IMR-90 (cell line): ENCODE results near the gene KAZN. TPM values are rescaled to one million over a fixed set of nuclear protein-coding genes. Genes with fewer than 3 reads are reported as not detected.

Experiments used
- ATAC-seq: fragments of 200-7000 bp; cut with Tn5 transposase; 2 replicates; pipeline ENCODE4 v1.9.1; 2020; ENCODE audit warnings: low read depth, mild to moderate bottlenecking, moderate library complexity
- BruUV-seq: library from RNA; stranded (reverse); fragments of 400-500 nt; replicated peaks from 2 replicates; lab custom pipeline; 2021; lab: Mats Ljungman, UMichigan
- CTCF ChIA-PET: fragments of 300-600 bp; formaldehyde crosslinking; extraction: SDS; loops from one replicate; lab custom pipeline; 2021; ENCODE audit warnings: antibody characterized with exemption; lab: Yijun Ruan, JAX
- POLR2A ChIA-PET: fragments of 300-600 bp; sonication (Branson Sonifier 250); formaldehyde crosslinking; loops from one replicate; lab custom pipeline; 2022; ENCODE audit warnings: antibody characterized with exemption; ENCODE audit not compliant: unreplicated experiment; lab: Charles Lee
- DNase-seq: peaks from one replicate; pipeline ENCODE4 v3.0.0; 2013
- H2AFZ ChIP-seq: replicated peaks from 2 replicates; pipeline ENCODE3; 2013; ENCODE audit warnings: low read length, mild to moderate bottlenecking; ENCODE audit not compliant: poor library complexity
- H2AK5ac ChIP-seq: 2 replicates; pipeline ENCODE4 v1.6.1; 2013; ENCODE audit warnings: low read depth, low read length, inconsistent platforms
- H2AK9ac ChIP-seq: replicated peaks from 2 replicates; pipeline ENCODE3; 2013; ENCODE audit warnings: mild to moderate bottlenecking, low read depth, low read length, moderate library complexity; ENCODE audit not compliant: poor library complexity
- H2BK120ac ChIP-seq: 2 replicates; pipeline ENCODE4 v1.6.1; 2013; ENCODE audit warnings: low read depth, low read length, inconsistent platforms
- H2BK15ac ChIP-seq: 3 replicates; pipeline ENCODE4 v1.6.1; 2013; ENCODE audit warnings: low read depth, low read length, inconsistent platforms
- H2BK20ac ChIP-seq: 2 replicates; pipeline ENCODE4 v1.6.1; 2013; ENCODE audit warnings: low read depth, mild to moderate bottlenecking, inconsistent platforms, low read length, moderate library complexity
- H2BK5ac ChIP-seq: 2 replicates; pipeline ENCODE4 v1.6.1; 2013; ENCODE audit warnings: mild to moderate bottlenecking, low read depth, low read length, inconsistent platforms; ENCODE audit not compliant: poor library complexity, severe bottlenecking
- H3K14ac ChIP-seq: replicated peaks from 2 replicates; pipeline ENCODE4 v1.6.1; 2013; ENCODE audit warnings: low read depth, low read length, inconsistent platforms
- H3K18ac ChIP-seq: 2 replicates; pipeline ENCODE4 v1.6.1; 2013; ENCODE audit warnings: low read depth, low read length, control low read depth
- H3K23ac ChIP-seq: 2 replicates; pipeline ENCODE4 v1.6.1; 2013; ENCODE audit warnings: low read depth, low read length, inconsistent platforms
- H3K27ac ChIP-seq: 2 replicates; pipeline ENCODE4 v1.5.1; 2013; ENCODE audit warnings: mild to moderate bottlenecking, control low read depth, low read length; ENCODE audit not compliant: insufficient read depth
- H3K27me3 ChIP-seq: 2 replicates; pipeline ENCODE4 v1.6.1; 2013; ENCODE audit warnings: low read length; ENCODE audit not compliant: control insufficient read depth, insufficient read depth
- H3K36me3 ChIP-seq: 2 replicates; pipeline ENCODE4 v1.6.1; 2013; ENCODE audit warnings: low read length, mixed read lengths; ENCODE audit not compliant: control insufficient read depth, insufficient read depth
- H3K4ac ChIP-seq: 2 replicates; pipeline ENCODE4 v1.6.1; 2013; ENCODE audit warnings: low read depth, low read length, inconsistent platforms
- H3K4me1 ChIP-seq: 2 replicates; pipeline ENCODE4 v1.6.1; 2013; ENCODE audit warnings: low read length, mixed read lengths; ENCODE audit not compliant: control insufficient read depth, insufficient read depth
- H3K4me2 ChIP-seq: 2 replicates; pipeline ENCODE4 v1.6.1; 2013; ENCODE audit warnings: low read depth, mild to moderate bottlenecking, control low read depth, low read length, moderate library complexity
- H3K4me3 ChIP-seq: 2 replicates; pipeline ENCODE4 v1.5.1; 2013; ENCODE audit warnings: low read depth, mild to moderate bottlenecking, control low read depth, low read length, moderate library complexity; ENCODE audit not compliant: insufficient read depth
- H3K56ac ChIP-seq: 2 replicates; pipeline ENCODE4 v1.6.1; 2013; ENCODE audit warnings: low read length, inconsistent platforms; ENCODE audit not compliant: insufficient read depth; ENCODE audit errors: extremely low read depth
- H3K79me1 ChIP-seq, 2 experiments: 2 replicates each; pipeline ENCODE4 v1.6.1; 2013; ENCODE audit warnings: low read length in 2 of 2, inconsistent platforms in 1 of 2, low read depth in 1 of 2
- H3K9ac ChIP-seq: 2 replicates; pipeline ENCODE4 v1.6.1; 2013; ENCODE audit warnings: low read depth, low read length, control low read depth
- H3K9me1 ChIP-seq: 2 replicates; pipeline ENCODE4 v1.6.1; 2013; ENCODE audit warnings: low read length, inconsistent platforms; ENCODE audit not compliant: insufficient read depth
- H3K9me3 ChIP-seq: 2 replicates; pipeline ENCODE4 v1.6.1; 2013; ENCODE audit warnings: low read length; ENCODE audit not compliant: control insufficient read depth, insufficient read depth
- H4K20me1 ChIP-seq: 2 replicates; pipeline ENCODE4 v1.6.1; 2013; ENCODE audit warnings: low read length, inconsistent platforms; ENCODE audit not compliant: insufficient read depth
- H4K5ac ChIP-seq: 2 replicates; pipeline ENCODE4 v1.6.1; 2013; ENCODE audit warnings: mild to moderate bottlenecking, low read depth, low read length, control low read depth
- H4K8ac ChIP-seq, 2 experiments: 2 replicates each; pipeline ENCODE4 v1.6.1; 2013; ENCODE audit warnings: low read depth in 2 of 2, low read length in 2 of 2, control low read depth in 1 of 2, inconsistent platforms in 1 of 2
- H4K91ac ChIP-seq: 2 replicates; pipeline ENCODE4 v1.6.1; 2013; ENCODE audit warnings: low read depth, low read length, inconsistent platforms; ENCODE audit not compliant: insufficient read depth
- BHLHE40 ChIP-seq: fragments of 150-350 bp; IDR thresholded peaks from 2 replicates; pipeline ENCODE4 v1.6.1; 2016; ENCODE audit warnings: mild to moderate bottlenecking, low read depth, low read length
- CEBPB ChIP-seq: IDR thresholded peaks from 2 replicates; pipeline ENCODE4 v1.6.1; 2012; ENCODE audit warnings: low read depth, low read length, improper control_type of control experiment
- MAFK ChIP-seq: IDR thresholded peaks from 2 replicates; pipeline ENCODE4 v1.6.1; 2012; ENCODE audit warnings: low read depth, low read length, improper control_type of control experiment
- MAZ ChIP-seq: IDR thresholded peaks from 2 replicates; pipeline ENCODE4 v1.6.1; 2012; ENCODE audit warnings: low read depth, mild to moderate bottlenecking, low read length, improper control_type of control experiment, moderate library complexity, borderline replicate concordance
- MXI1 ChIP-seq: IDR thresholded peaks from 2 replicates; pipeline ENCODE4 v1.6.1; 2012; ENCODE audit warnings: low read depth, mild to moderate bottlenecking, low read length, moderate library complexity, borderline replicate concordance
- NFE2L2 ChIP-seq: fragments of 150-350 bp; IDR thresholded peaks from 2 replicates; pipeline ENCODE4 v1.6.1; 2016; ENCODE audit warnings: low read depth, mild to moderate bottlenecking, low read length
- RFX5 ChIP-seq: IDR thresholded peaks from 2 replicates; pipeline ENCODE4 v1.8.0; 2012; ENCODE audit warnings: low read depth, mild to moderate bottlenecking, low read length, moderate library complexity
- WGBS, 2 experiments: methylation state at CpG; one replicate each; pipeline versions ENCODE4 v1.1.5 to v1.1.7; 2013; ENCODE audit warnings: missing lambda C conversion rate in 2 of 2; ENCODE audit not compliant: insufficient read length in 1 of 2; ENCODE audit errors: extremely low coverage in 2 of 2; 5-methylcytosine and 5-hydroxymethylcytosine counted together
- dilution Hi-C: fragments of 300-500 bp; cut with HindIII; formaldehyde crosslinking; loops from one replicate; pipeline ENCODE4 v1.14.3; 2018; ENCODE audit warnings: low sequenced_read_pairs; ENCODE audit not compliant: unreplicated experiment
- in situ Hi-C: fragments of 300-500 bp; cut with MboI; formaldehyde crosslinking; loops from 3 replicates; pipeline ENCODE4 v1.14.3; 2019; ENCODE audit warnings: low sequenced_read_pairs, inconsistent platforms, mixed read lengths
- intact Hi-C: fragments of 100-400 bp; cut with micrococcal nuclease; formaldehyde crosslinking; loops from 2 replicates; pipeline ENCODE4 v1.10.0; 2022
- polyA plus RNA-seq, 3 experiments: library from polyadenylated mRNA; depleted of rRNA; stranded (reverse); fragments of >200 nt; gene quantifications; 2 replicates each; pipeline ENCODE4 v1.2.3, GENCODE V29; 2012; ENCODE audit warnings: low replicate concordance in 1 of 3
- total RNA-seq: library from RNA; depleted of rRNA; stranded (reverse); fragments of >200 nt; gene quantifications from 2 replicates; pipeline ENCODE4 v1.2.3, GENCODE V29; 2012
- TF ChIP-seq, protein P1 (sequence below): conservative IDR thresholded peaks from 2 replicates; pipeline ENCODE4 v1.5.1; 2012; ENCODE audit warnings: mild to moderate bottlenecking, low read depth, low read length, improper control_type of control experiment

KAZN gene
- total and polyA plus RNA-seq, 2 of the 4 experiments (the other 2 are of a cell fraction), result 5.2 to 10.5 TPM

- Histone ChIP-seq H2AFZ (peak overlapping the region; percentile 54), H3K4me1 (peaks cover 21% of the 10 kb centered on the region), H4K5ac (no peak overlapping the region), H4K91ac (no peak overlapping the region), H2AK9ac (peak overlapping the region; percentile 82), H3K4ac (0 out of 2 replicates have a peak overlapping the region, but pooled peaks have one; percentile 30), H3K36me3 (no peaks in the 10 kb centered on the region), H3K27me3 (no peaks in the 10 kb centered on the region), H4K20me1 (peaks cover 30% of the 10 kb centered on the region), H2BK15ac (no peak overlapping the region), H2BK120ac (peak overlapping the region; percentile 45; the same call in 1 of the 2 replicates), H3K9me3 (no peaks in the 10 kb centered on the region), H3K14ac (no peak overlapping the region), H3K56ac (no peak overlapping the region), H3K9ac (no peak overlapping the region), H3K27ac (no peak overlapping the region), H3K9me1 (peaks cover 13% of the 10 kb centered on the region; the same call in 1 of the 2 replicates), H2AK5ac (0 out of 2 replicates have a peak overlapping the region, but pooled peaks have one; percentile 3), H3K4me3 (no peak overlapping the region), H3K18ac (no peak overlapping the region), H3K23ac (no peak overlapping the region), H3K79me1 (peaks cover 22 to 60% of the 10 kb centered on the region in 2 experiments), H3K4me2 (no peak overlapping the region), H2BK20ac (no peak overlapping the region), H2BK5ac (no peak overlapping the region), H4K8ac (no peak overlapping the region; a peak in 1 of 4 replicates)
- 40% methylated on average over 5 of the region's 6 CpGs; no CpG with 5 or more reads in 1 of the 2 experiments for WGBS, 2 experiments
- in situ Hi-C loops (loop anchor here (5.0 kb wide), 1 partner anchor 101 kb away; no protein-coding TSS in a partner anchor), intact Hi-C loops (loop anchor here (5.0 to 10.0 kb wide), 2 partner anchors 81 to 283 kb away; no protein-coding TSS in a partner anchor), dilution Hi-C loops (no loop called here)
- peak; percentile 76 for ATAC-seq
- POLR2A ChIA-PET, result no interaction called here
- no TSS peak for BruUV-seq
- CTCF ChIA-PET, result interaction anchor here (0.6 to 1.7 kb wide), 16 partner anchors 8 to 249 kb away, joined by 3 to 15 read pairs (median 4); no protein-coding TSS in a partner anchor
- TF ChIP-seq NFE2L2, result no peak
- TF ChIP-seq CEBPB, result peak; percentile 4; the same call in 1 of the 2 replicates
- TF ChIP-seq RFX5, result peak; percentile 95
- no peak for TF ChIP-seq BHLHE40
- peak; percentile 82; the same call in 1 of the 2 replicates for TF ChIP-seq MXI1
- peak; percentile 49; the same call in 1 of the 2 replicates for TF ChIP-seq MAZ
- TF ChIP-seq MAFK, result 0 out of 2 replicates have a peak, but pooled peaks have one; percentile 2
- TF ChIP-seq, protein P1, sequence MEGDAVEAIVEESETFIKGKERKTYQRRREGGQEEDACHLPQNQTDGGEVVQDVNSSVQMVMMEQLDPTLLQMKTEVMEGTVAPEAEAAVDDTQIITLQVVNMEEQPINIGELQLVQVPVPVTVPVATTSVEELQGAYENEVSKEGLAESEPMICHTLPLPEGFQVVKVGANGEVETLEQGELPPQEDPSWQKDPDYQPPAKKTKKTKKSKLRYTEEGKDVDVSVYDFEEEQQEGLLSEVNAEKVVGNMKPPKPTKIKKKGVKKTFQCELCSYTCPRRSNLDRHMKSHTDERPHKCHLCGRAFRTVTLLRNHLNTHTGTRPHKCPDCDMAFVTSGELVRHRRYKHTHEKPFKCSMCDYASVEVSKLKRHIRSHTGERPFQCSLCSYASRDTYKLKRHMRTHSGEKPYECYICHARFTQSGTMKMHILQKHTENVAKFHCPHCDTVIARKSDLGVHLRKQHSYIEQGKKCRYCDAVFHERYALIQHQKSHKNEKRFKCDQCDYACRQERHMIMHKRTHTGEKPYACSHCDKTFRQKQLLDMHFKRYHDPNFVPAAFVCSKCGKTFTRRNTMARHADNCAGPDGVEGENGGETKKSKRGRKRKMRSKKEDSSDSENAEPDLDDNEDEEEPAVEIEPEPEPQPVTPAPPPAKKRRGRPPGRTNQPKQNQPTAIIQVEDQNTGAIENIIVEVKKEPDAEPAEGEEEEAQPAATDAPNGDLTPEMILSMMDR, result no peak
- DNase-seq, result peak; percentile 85
Measured at GRCh38 chr1:15028102-15028501, 429.6 kb downstream of the KAZN start.
